Lung (tissue), 12 donors: Measurements from ENCODE around the gene SUGT1. TPM values are rescaled to one million over a fixed set of nuclear protein-coding genes. Genes with fewer than 3 reads are reported as not detected.
A peak's percentile ranks its signal among the peaks of the same experiment; 100 is the strongest.

ENCODE experiments used
- ATAC-seq: fragments of 200-7000 bp; cut with Tn5 transposase; one replicate; pipeline ENCODE4 v1.9.1; 2020; ENCODE audit warnings: moderate number of reproducible peaks; ENCODE audit not compliant: insufficient read depth, low FRiP score
- DNase-seq, 3 donors: peaks; one replicate each; pipeline ENCODE4 v3.0.0-alpha.2; 2013 to 2017
- H3K27ac ChIP-seq, 2 donors: one replicate each; pipeline ENCODE4 v1.5.1; 2013; ENCODE audit warnings: mild to moderate bottlenecking in 2 of 2, moderate library complexity in 2 of 2, control low read depth in 1 of 2, inconsistent platforms in 1 of 2, low read depth in 1 of 2, low read length in 1 of 2
- H3K27me3 ChIP-seq, 3 donors: one replicate each; pipeline ENCODE4 v1.5.1; 2013; ENCODE audit warnings: low read length in 2 of 3; ENCODE audit not compliant: control insufficient read depth in 3 of 3, insufficient read depth in 3 of 3
- H3K36me3 ChIP-seq, 4 donors: one replicate each; pipeline ENCODE4 v1.5.1; 2013; ENCODE audit warnings: low read length in 4 of 4, mild to moderate bottlenecking in 1 of 4, moderate library complexity in 1 of 4; ENCODE audit not compliant: control insufficient read depth in 4 of 4, insufficient read depth in 4 of 4
- H3K4me1 ChIP-seq, 5 donors: one replicate each; pipeline ENCODE4 v1.5.1; 2013; ENCODE audit warnings: low read length in 5 of 5, mild to moderate bottlenecking in 2 of 5, moderate library complexity in 1 of 5; ENCODE audit not compliant: control insufficient read depth in 5 of 5, insufficient read depth in 5 of 5
- H3K4me3 ChIP-seq: one replicate; pipeline ENCODE4 v1.5.1; 2013; ENCODE audit warnings: mild to moderate bottlenecking, control low read depth, moderate library complexity
- H3K9ac ChIP-seq, 2 donors: one replicate each; pipeline ENCODE4 v1.5.1; 2013; ENCODE audit warnings: low read length in 2 of 2, control low read depth in 1 of 2; ENCODE audit not compliant: insufficient read depth in 1 of 2
- H3K9me3 ChIP-seq, 4 donors: one replicate each; pipeline ENCODE4 v1.5.1; 2013; ENCODE audit warnings: low read length in 3 of 4, mild to moderate bottlenecking in 1 of 4, moderate library complexity in 1 of 4; ENCODE audit not compliant: control insufficient read depth in 4 of 4, insufficient read depth in 3 of 4
- WGBS, 2 donors: extraction: QIAGEN DNeasy Blood & Tissue Kit; methylation state at CpG; one replicate each; pipeline ENCODE4 v1.1.7; 2013; 5-methylcytosine and 5-hydroxymethylcytosine counted together
- polyA plus RNA-seq, 2 donors: library from polyadenylated mRNA; stranded (reverse); fragments of 200-250 nt; gene quantifications; one replicate each; pipeline ENCODE4 v1.2.1, GENCODE V29; 2013
- total RNA-seq, 2 donors: library from RNA; depleted of rRNA in 1 of 2; stranded (reverse); fragments of >200 nt in 1 of 2; gene quantifications; one replicate each; pipeline ENCODE4 v1.2.1, GENCODE V29; 2014 to 2021
- TF ChIP-seq, protein P1 (sequence below): IDR thresholded peaks from 2 replicates; pipeline ENCODE4 v1.5.1; 2012; ENCODE audit warnings: mild to moderate bottlenecking; ENCODE audit errors: control extremely low read depth, extremely low read depth
- donor health status: control.
- donor health status: control.
- donor health status: Bipolar disorder and iron deficiency.
- donor health status: healthy.
- donor health status: DM: yes; HTN: yes; CAD: no.

Gene SUGT1
- total and polyA plus RNA-seq, 4 donors, result 30.6 to 48.7 (median 38.1) TPM

DNA sequence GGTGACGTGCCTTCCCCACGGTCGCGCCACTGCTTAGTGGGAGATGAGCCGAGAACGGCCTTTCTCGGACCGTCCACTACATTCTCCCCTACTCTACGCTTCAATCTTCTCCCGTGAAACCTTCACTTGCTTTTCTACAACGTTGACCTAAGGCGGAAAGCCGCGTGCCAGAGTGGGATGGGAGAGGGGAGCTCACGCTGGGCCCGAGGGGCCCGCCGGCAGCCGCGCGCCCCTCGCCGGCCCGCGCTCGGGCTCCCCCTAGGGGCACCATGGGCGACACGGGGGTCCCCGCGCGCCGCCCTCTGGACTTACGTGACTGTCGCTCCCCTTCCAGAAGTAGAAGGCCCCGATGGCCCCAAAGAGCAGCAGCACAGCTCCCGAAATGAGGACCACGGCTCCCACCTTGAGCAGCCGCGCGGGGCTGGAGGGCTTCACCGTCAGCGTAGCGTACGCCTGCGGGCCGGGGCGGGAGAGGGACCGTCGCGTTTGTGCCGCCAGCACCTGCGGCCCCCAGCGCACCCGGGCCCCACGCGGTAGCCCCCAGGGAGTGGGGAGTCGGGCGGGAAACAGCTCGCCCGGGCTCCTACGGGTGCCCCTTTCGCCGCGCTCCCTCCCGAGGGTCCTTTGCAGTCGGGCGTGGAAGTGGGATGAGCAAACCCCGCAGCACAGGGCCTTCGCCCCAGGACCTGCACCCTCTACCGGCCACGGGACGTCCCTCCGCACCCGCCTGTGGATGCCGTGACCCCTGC lies 86.3 kb downstream of the SUGT1 start:
- H3K9me3 ChIP-seq, result peaks cover 0 to 9% (median 1%) of the 10 kb centered on the region in 4 donors
- H3K9ac ChIP-seq, result no peak overlapping the region
- TF ChIP-seq, protein P1, sequence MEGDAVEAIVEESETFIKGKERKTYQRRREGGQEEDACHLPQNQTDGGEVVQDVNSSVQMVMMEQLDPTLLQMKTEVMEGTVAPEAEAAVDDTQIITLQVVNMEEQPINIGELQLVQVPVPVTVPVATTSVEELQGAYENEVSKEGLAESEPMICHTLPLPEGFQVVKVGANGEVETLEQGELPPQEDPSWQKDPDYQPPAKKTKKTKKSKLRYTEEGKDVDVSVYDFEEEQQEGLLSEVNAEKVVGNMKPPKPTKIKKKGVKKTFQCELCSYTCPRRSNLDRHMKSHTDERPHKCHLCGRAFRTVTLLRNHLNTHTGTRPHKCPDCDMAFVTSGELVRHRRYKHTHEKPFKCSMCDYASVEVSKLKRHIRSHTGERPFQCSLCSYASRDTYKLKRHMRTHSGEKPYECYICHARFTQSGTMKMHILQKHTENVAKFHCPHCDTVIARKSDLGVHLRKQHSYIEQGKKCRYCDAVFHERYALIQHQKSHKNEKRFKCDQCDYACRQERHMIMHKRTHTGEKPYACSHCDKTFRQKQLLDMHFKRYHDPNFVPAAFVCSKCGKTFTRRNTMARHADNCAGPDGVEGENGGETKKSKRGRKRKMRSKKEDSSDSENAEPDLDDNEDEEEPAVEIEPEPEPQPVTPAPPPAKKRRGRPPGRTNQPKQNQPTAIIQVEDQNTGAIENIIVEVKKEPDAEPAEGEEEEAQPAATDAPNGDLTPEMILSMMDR, result no peak
- H3K4me1 ChIP-seq, result peaks cover 0 to 15% (median 5%) of the 10 kb centered on the region in 5 donors
- 5% methylated on average over 67 to 75 of the region's 75 CpGs for WGBS, 2 donors
- no peak overlapping the region for H3K27ac ChIP-seq
- H3K27me3 ChIP-seq, result peaks cover 0 to 44% (median 19%) of the 10 kb centered on the region in 3 donors
- H3K36me3 ChIP-seq, result no peaks in the 10 kb centered on the region
- DNase-seq (peak; percentile 44 to 56 (median 51)), ATAC-seq (no peak)
- no peak overlapping the region for H3K4me3 ChIP-seq

DNA sequence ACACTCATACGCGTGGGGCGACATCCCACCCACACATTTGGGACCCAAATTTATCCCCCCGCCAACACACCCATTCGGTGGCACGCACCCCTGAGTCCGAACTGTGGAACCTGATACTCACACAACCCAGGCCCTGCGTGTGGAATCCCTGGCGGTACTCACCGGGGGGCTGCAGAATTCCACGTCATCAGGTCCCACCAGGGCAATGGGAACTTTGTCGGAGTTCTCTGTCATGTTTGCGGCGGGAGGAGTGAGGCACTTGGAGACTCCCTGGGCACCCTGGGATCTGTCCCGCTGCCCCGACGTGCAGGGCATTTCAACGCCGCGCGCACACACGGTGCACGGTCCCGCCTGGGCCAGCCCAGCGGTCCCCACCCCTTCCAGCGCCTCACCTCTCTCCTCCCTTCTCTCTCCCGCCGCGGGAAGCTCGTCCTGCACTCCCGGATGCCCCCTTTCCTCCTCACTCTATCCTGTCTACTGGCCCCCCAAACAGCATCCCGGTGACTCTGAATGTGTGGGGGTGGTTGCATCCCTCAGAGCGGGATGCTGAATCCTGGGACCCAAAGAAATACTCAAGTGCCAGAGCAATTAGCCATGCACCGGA lies 86.9 kb downstream of the SUGT1 start, which contains the start of gene CNMD:
CNMD (minus strand) TSS at position 353 of the 604 bp plus-strand sequence; CDS start at position 234, 119 bp downstream.
- peaks cover 0 to 9% (median 1%) of the 10 kb centered on the region in 4 donors for H3K9me3 ChIP-seq
- TF ChIP-seq, protein P1, result no peak
- DNase-seq (no peak), ATAC-seq (no peak)
- peaks cover 0 to 44% (median 19%) of the 10 kb centered on the region in 3 donors for H3K27me3 ChIP-seq
- peaks cover 0 to 15% (median 5%) of the 10 kb centered on the region in 5 donors for H3K4me1 ChIP-seq
- no peak within 1 kb of the TSS for H3K27ac ChIP-seq
- H3K9ac ChIP-seq, result no peak within 1 kb of the TSS
- no peak within 1 kb of the TSS for H3K4me3 ChIP-seq
- H3K36me3 ChIP-seq, result no peaks in the 10 kb centered on the region
- WGBS, 2 donors, result 8 to 9% methylated on average over 24 to 34 of the region's 34 CpGs

DNA sequence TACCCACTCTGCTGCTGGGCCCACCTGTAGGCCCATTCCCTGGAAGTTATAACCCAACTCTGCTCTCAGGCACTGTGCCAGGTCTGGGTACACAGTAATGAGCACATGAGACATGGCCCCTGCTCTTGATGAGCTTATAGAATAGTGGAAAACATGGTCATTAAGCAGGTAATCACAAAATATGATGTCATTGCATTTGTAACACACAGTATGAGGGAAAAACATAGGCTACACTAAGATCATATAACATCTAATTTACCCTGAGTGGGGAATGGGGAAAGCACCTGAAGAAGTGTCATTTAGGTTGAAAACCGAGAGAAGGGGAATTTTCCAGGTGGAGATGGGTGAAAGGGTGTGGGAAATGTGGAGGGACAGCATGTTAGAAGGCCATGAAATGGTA lies 90.9 kb downstream of the SUGT1 start:
- ATAC-seq (no peak), DNase-seq (no peak)
- WGBS, 2 donors, result 76 to 85% methylated on average over 1 of the region's 1 CpG
- Histone ChIP-seq H3K27me3 (peaks cover 0 to 30% (median 19%) of the 10 kb centered on the region in 3 donors), H3K27ac (no peak overlapping the region), H3K4me3 (no peak overlapping the region), H3K4me1 (peaks cover 0 to 13% (median 5%) of the 10 kb centered on the region in 5 donors), H3K9me3 (peaks cover 0 to 9% (median 1%) of the 10 kb centered on the region in 4 donors), H3K9ac (no peak overlapping the region), H3K36me3 (no peaks in the 10 kb centered on the region)
- TF ChIP-seq, protein P1, result no peak
